ENCODE results near the gene DDX20.
"Not testable (repeated sequence)": the region's sequence is repeated elsewhere in the genome, so short reads cannot be mapped to it uniquely, and the experiment has no call there.

Gene DDX20

GRCh38 chr1:111733183-111733991 lies 22.3 kb upstream of the DDX20 start:
- peak; percentile 61 to 86 for DNase-seq

- DNase-seq, result no peak
Measured at GRCh38 chr1:111733992-111734341, 21.7 kb upstream of the DDX20 start.

- no peak for DNase-seq
Measured at GRCh38 chr1:111734426-111734825, 21.3 kb upstream of the DDX20 start.

- DNase-seq, result no peak
Measured at GRCh38 chr1:111734856-111735255, 20.8 kb upstream of the DDX20 start.

GRCh38 chr1:111735321-111735720 lies 20.4 kb upstream of the DDX20 start:
- no peak for DNase-seq

- no peak for DNase-seq
Measured at GRCh38 chr1:111735858-111736544, 19.7 kb upstream of the DDX20 start.

- no peak for DNase-seq
Measured at GRCh38 chr1:111736548-111737215, 19.0 kb upstream of the DDX20 start.

- no peak for DNase-seq
Measured at GRCh38 chr1:111737216-111738132, 18.2 kb upstream of the DDX20 start.

GRCh38 chr1:111738133-111738435 lies 17.6 kb upstream of the DDX20 start:
- DNase-seq, result no peak

- peak in 1 of 2 donors; percentile 77 for DNase-seq
Measured at GRCh38 chr1:111738436-111739193, 17.1 kb upstream of the DDX20 start.

- peak; percentile 55 to 77 for DNase-seq
Measured at GRCh38 chr1:111739194-111739924, 16.3 kb upstream of the DDX20 start, which contains the start of gene INKA2. TSS of gene INKA2 (minus strand) at chr1:111739395. CDS start at chr1:111739242, 153 bp downstream.

- no peak for DNase-seq
Measured at GRCh38 chr1:111739925-111740765, 15.6 kb upstream of the DDX20 start.

GRCh38 chr1:111742292-111742691 lies 13.4 kb upstream of the DDX20 start:
- not testable (repeated sequence) for DNase-seq

- DNase-seq, result no peak
Measured at GRCh38 chr1:111742938-111743549, 12.7 kb upstream of the DDX20 start.

GRCh38 chr1:111743679-111744101 lies 12.0 kb upstream of the DDX20 start:
- DNase-seq, result no peak

- DNase-seq, result no peak
Measured at GRCh38 chr1:111745675-111746613, 9.8 kb upstream of the DDX20 start.

- DNase-seq, result no peak
Measured at GRCh38 chr1:111746614-111746999, 9.1 kb upstream of the DDX20 start.

- peak; percentile 18 to 64 for DNase-seq
Measured at GRCh38 chr1:111747282-111747734, 8.4 kb upstream of the DDX20 start.

GRCh38 chr1:111747947-111748346 lies 7.8 kb upstream of the DDX20 start:
- no peak for DNase-seq

Measured in bone marrow (tissue), 2 donors.